ENCODE measurements around the gene NPFF.

DNA sequence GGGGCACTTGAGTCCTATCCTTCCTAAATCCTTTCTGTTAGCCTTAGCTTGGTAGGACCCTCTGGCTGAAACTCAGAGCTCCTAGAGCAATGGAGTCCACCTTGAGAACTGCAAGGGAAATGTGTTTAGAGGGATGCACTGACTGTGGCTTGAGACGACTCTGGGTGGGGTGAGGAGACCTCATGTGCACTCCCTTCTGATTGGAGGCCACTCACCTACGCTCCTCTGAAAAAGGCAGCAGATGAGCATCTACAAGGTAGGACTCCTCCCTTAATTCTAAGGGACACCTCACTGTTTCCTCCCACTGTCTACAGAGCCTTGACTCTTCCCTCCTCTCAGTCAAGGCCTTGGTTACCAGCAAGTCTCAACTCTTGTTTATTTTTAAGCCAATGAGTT is 9.1 kb downstream of the NPFF start:
- TF ChIP-seq, protein P1, sequence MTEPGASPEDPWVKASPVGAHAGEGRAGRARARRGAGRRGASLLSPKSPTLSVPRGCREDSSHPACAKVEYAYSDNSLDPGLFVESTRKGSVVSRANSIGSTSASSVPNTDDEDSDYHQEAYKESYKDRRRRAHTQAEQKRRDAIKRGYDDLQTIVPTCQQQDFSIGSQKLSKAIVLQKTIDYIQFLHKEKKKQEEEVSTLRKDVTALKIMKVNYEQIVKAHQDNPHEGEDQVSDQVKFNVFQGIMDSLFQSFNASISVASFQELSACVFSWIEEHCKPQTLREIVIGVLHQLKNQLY (CRISPR knock-in tag; IDR thresholded peaks at IDR 0.05), result no peak
- no peak for TF ChIP-seq CREB1 (CRISPR knock-in tag; IDR thresholded peaks at IDR 0.05)
